Spinal cord (tissue), 10 donors: Measurements from ENCODE around the gene PMS2. TPM values are rescaled to one million over a fixed set of nuclear protein-coding genes. Genes with fewer than 3 reads are reported as not detected.
"Not testable (repeated sequence)": the region's sequence is repeated elsewhere in the genome, so short reads cannot be mapped to it uniquely, and the experiment has no call there.

Source experiments
- DNase-seq, 6 donors: peaks; one replicate each; pipeline versions ENCODE4 v3.0.0 to v3.0.0-alpha.2; 2013 to 2015; ENCODE audit warnings: low spot score in 6 of 6, low read depth in 4 of 6
- H3K27ac ChIP-seq: one replicate; pipeline ENCODE4 v1.5.1; 2013; ENCODE audit warnings: low read depth, low read length, control low read depth
- H3K27me3 ChIP-seq: one replicate; pipeline ENCODE4 v1.6.1; 2013; ENCODE audit warnings: low read length; ENCODE audit not compliant: control insufficient read depth, insufficient read depth
- H3K36me3 ChIP-seq: one replicate; pipeline ENCODE4 v1.6.1; 2013; ENCODE audit warnings: low read length; ENCODE audit not compliant: control insufficient read depth, insufficient read depth
- H3K4me1 ChIP-seq: one replicate; pipeline ENCODE4 v1.6.1; 2013; ENCODE audit warnings: low read length; ENCODE audit not compliant: control insufficient read depth, insufficient read depth
- H3K4me3 ChIP-seq: one replicate; pipeline ENCODE4 v1.5.1; 2013; ENCODE audit warnings: low read depth, low read length, control low read depth
- H3K9me3 ChIP-seq: one replicate; pipeline ENCODE4 v1.6.1; 2013; ENCODE audit warnings: low read length; ENCODE audit not compliant: control insufficient read depth, insufficient read depth
- WGBS: methylation state at CpG from one replicate; pipeline ENCODE4 v1.1.5; 2013; ENCODE audit warnings: missing lambda C conversion rate; ENCODE audit not compliant: insufficient coverage; 5-methylcytosine and 5-hydroxymethylcytosine counted together
- polyA plus RNA-seq, 2 donors: library from polyadenylated mRNA; unstranded; fragments of 120-200 nt; gene quantifications; one replicate each; pipeline ENCODE4 v1.2.1, GENCODE V29; 2013; ENCODE audit not compliant: insufficient read length in 2 of 2
- total RNA-seq, 2 donors: library from RNA; depleted of rRNA in 1 of 2; stranded (reverse); fragments of 120-200 nt in 1 of 2; fragments of >200 nt in 1 of 2; gene quantifications; one replicate each; pipeline versions ENCODE4 v1.2.3 to v1.2.4, GENCODE V29; 2013 to 2014
- donor health status: healthy.

Gene PMS2
- total and polyA plus RNA-seq, 4 donors, result 21.7 to 32.7 (median 25.7) TPM

DNA sequence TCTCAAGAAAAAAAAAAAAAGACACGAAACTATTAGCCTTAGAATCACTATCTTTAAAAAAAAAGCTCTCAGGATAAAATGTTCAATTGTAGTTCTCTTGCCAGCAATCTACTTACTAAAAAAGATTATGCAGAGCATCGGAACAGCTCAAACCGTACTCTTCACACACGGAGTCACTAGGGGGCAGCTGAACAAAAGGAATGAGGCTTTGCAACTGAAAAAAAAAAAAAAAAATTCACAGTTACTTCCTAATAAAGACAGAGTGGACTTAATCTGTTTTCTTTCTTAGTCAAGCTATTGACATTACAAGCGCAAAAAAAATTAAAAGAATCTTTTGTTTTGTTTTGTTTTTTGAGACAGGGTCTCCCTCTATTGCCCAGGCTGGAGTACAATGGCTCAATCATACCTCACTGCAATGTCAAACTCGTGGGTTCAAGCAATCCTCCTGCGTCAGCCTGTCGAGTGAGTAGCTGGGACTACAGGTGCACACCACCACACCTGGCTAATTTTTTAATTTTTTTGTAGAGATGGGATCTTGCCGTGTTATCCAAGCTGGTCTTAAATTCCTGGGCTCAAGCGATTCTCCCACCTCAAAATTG is 11.5 kb downstream of the PMS2 start:
- DNase-seq, result peak in 2 of 6 donors; percentile 81 to 89
- Histone ChIP-seq H3K4me1 (no peaks in the 10 kb centered on the region), H3K36me3 (peaks cover 55% of the 10 kb centered on the region), H3K27ac (no peak overlapping the region), H3K4me3 (no peak overlapping the region), H3K9me3 (no peaks in the 10 kb centered on the region), H3K27me3 (no peaks in the 10 kb centered on the region)
- WGBS, result no CpG with 5 or more reads among the region's 10 CpGs

- not testable (repeated sequence) for H3K4me1 ChIP-seq, H3K27me3 ChIP-seq, H3K9me3 ChIP-seq, H3K27ac ChIP-seq, H3K4me3 ChIP-seq, DNase-seq
- H3K36me3 ChIP-seq, result peaks cover 30% of the 10 kb centered on the region
- 92% methylated on average over 15 of the region's 15 CpGs for WGBS
Observed at GRCh38 chr7:5987061-5987460, 21.8 kb downstream of the PMS2 start.

DNA sequence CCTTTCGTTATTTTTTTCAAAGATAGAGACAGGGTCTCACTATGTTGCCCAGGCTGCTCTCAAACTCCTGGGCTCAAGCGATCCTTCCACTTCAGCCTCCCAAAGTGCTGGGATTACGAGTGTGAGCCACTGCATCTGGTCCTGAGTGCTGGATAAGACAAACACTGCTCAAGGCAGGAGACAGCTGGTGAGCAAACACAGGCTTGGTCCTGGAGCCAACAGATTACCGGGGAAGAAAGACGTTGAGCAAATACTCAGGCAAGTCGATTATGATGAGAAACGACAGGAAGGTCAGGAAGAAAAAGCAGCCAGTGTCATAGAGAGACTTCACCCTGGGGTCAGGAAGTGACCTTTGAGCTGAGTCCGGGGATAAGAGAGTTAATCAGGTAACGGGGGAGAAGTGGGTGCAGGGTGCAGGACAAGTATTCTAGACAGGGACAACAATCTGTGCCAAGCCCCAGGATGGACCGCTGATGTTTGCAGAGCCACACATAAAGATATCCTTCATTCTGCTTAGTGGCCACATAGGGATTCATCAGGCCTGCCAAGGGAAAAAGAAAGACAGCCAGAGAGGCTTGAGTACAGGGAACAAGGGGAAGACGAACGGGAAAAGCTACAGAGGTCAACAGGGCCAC is 29.1 kb downstream of the PMS2 start:
- H3K4me3 ChIP-seq, H3K4me1 ChIP-seq, H3K36me3 ChIP-seq, H3K9me3 ChIP-seq, H3K27me3 ChIP-seq, DNase-seq, H3K27ac ChIP-seq: not testable (repeated sequence)
- WGBS, result no CpG with 5 or more reads among the region's 12 CpGs

GRCh38 chr7:5973580-5973979 is 35.3 kb downstream of the PMS2 start:
- not testable (repeated sequence) for H3K4me1 ChIP-seq, DNase-seq, H3K27ac ChIP-seq, H3K27me3 ChIP-seq, H3K9me3 ChIP-seq, H3K4me3 ChIP-seq, H3K36me3 ChIP-seq
- no CpG with 5 or more reads among the region's 8 CpGs for WGBS

- not testable (repeated sequence) for H3K4me1 ChIP-seq, H3K9me3 ChIP-seq, H3K36me3 ChIP-seq, H3K4me3 ChIP-seq, H3K27ac ChIP-seq, H3K27me3 ChIP-seq
- WGBS, result 0% methylated on average over 3 of the region's 43 CpGs
- peak in 1 of 6 donors; percentile 1 for DNase-seq
Observed at GRCh38 chr7:5970347-5970911, 38.4 kb downstream of the PMS2 start, which contains the start of gene RSPH10B. RSPH10B (minus strand) TSS chr7:5970689; CDS start chr7:5967116, 3,573 bp downstream.

GRCh38 chr7:5963810-5964209 is 45.0 kb downstream of the PMS2 start:
- DNase-seq, H3K4me3 ChIP-seq, H3K27ac ChIP-seq, H3K27me3 ChIP-seq, H3K36me3 ChIP-seq, H3K4me1 ChIP-seq, H3K9me3 ChIP-seq: not testable (repeated sequence)
- WGBS, result no CpG with 5 or more reads among the region's 7 CpGs

DNA sequence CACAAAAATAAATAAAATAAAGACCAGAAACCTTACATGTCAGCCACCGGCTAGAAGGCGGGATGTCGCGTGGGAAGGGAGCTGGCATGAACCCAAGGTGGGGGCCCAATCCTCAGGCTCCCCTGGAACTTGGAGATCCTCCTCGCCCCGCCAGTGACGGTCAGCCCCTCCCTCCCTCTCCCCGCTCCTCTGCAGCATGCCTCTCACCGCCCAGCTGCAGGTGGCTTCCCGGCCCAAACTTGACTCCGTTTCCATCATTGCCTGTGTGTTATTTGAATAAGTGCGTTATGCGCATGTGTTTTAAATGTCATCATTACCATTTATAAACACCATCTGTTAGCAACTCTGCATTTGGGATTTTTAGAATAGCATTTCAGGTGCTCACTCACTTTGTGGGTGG is 45.6 kb downstream of the PMS2 start:
- not testable (repeated sequence) for H3K27ac ChIP-seq, H3K4me3 ChIP-seq, H3K9me3 ChIP-seq, H3K27me3 ChIP-seq, H3K4me1 ChIP-seq, H3K36me3 ChIP-seq, DNase-seq
- WGBS, result no CpG with 5 or more reads among the region's 13 CpGs

DNA sequence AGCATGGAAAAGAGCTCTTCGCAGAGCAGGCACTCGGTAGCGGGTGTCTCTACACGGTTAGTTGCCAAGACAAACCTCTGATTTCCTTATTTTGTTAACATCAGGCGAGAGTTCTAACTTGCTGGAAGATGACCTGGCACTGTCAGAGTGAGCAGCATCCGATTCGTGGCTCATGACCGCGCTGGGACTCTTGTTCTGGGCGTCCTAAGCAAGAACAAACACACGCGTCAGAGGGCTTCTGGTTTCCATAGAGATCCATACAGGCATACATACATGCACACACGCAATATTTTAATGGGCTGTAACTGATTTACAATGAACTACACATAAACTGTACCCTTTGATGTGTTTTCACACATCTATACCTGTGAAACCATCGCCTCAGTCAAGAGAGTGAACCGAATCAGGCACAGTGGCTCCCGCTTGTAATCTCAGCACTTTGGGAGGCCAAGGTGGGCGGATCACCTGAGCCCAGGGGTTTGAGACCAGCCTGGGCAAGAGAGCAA is 73.9 kb downstream of the PMS2 start:
- not testable (repeated sequence) for H3K27me3 ChIP-seq, H3K36me3 ChIP-seq, H3K4me3 ChIP-seq, H3K4me1 ChIP-seq, DNase-seq, H3K27ac ChIP-seq, H3K9me3 ChIP-seq
- WGBS, result no CpG with 5 or more reads among the region's 17 CpGs

DNA sequence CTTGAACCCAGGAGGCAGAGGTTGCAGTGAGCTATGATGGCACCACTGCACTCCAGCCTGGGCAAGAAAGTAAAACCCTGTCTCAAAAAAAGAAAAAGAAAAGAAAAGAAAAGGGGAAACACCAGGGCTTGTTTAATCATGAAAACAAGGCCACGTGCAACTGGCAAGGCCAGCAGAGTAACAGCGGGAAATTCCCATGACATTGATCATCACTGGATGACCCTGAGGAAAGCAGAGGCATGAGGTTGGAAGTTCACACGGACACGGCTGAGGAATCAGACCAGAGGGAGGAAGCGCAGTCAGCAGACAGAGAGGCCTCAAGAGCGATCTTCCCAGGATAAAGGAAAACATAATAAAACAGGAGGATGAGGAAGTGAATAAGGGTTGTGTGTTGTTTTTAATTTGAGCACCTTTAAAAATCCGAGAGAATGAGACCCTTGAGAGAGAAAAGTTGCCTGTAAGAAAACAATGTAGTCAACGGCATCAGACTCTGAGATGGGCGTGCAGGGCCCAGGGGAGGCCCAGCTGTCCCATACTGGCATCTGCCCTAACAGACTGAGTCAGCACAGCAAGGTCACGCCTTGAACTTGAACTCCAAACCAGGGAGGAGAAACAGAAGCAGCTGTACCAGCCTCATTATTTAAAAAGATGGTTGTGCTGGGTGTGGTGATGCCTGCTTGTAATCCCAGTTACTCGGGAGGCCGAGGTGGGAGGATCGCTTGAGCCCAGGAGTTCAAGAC is 76.8 kb downstream of the PMS2 start:
- not testable (repeated sequence) for H3K4me1 ChIP-seq, H3K36me3 ChIP-seq, DNase-seq, H3K27me3 ChIP-seq, H3K27ac ChIP-seq, H3K9me3 ChIP-seq, H3K4me3 ChIP-seq
- WGBS, result 63% methylated on average over 2 of the region's 13 CpGs
